Measurements from ENCODE around the gene PSMD6. TPM values are rescaled to one million over a fixed set of nuclear protein-coding genes. Genes with fewer than 3 reads are reported as not detected.

The PSMD6 gene
- polyA plus RNA-seq, 3 donors, result 54.6 to 135 (median 101) TPM

GRCh38 chr3:63991666-63992065 lies 31.6 kb downstream of the PSMD6 start:
- Histone ChIP-seq H3K4me2 (replicated peaks; ENCODE audit: extremely low read depth, low read length, poor library complexity, severe bottlenecking) (no peak overlapping the region), H3K79me2 (ENCODE audit: insufficient read depth, low read length) (no peaks in the 10 kb centered on the region), H3K9ac (ENCODE audit: insufficient read depth, low read length, poor library complexity, severe bottlenecking) (no peak overlapping the region), H2AFZ (ENCODE audit: insufficient read depth, low read depth, low read length, poor library complexity, severe bottlenecking) (no peak overlapping the region), H3K9me3 (replicated peaks in 1 of 2; ENCODE audit: control insufficient read depth in 1 of 2, insufficient read depth in 1 of 2, low read length in 2 of 2) (no peaks in the 10 kb centered on the region), H3K4me3 (replicated peaks in 1 of 3; ENCODE audit: low read depth in 2 of 3, low read length in 3 of 3) (no peak overlapping the region), H3K27me3 (ENCODE audit: control insufficient read depth in 2 of 2, insufficient read depth in 2 of 2, low read length in 2 of 2) (no peaks in the 10 kb centered on the region), H3K36me3 (replicated peaks in 1 of 2; ENCODE audit: control insufficient read depth in 1 of 2, insufficient read depth in 2 of 2, low read length in 2 of 2) (peaks cover 77 to 96% of the 10 kb centered on the region in 2 donors), H3K27ac (ENCODE audit: low read depth in 1 of 2, low read length in 2 of 2) (peak overlapping the region in 1 of 2 donors; percentile 63), H3K4me1 (ENCODE audit: control insufficient read depth in 1 of 2, insufficient read depth in 2 of 2, low read length in 2 of 2) (peaks cover 5 to 8% of the 10 kb centered on the region in 2 donors), H4K20me1 (ENCODE audit: insufficient read depth, low read length) (peaks cover 35% of the 10 kb centered on the region)
- H3K4me3 Mint-ChIP-seq, result no peak overlapping the region
- peaks cover 18% of the 10 kb centered on the region for H3K4me1 Mint-ChIP-seq
- DNase-seq, result no peak
- no peaks in the 10 kb centered on the region for H3K27me3 Mint-ChIP-seq (ENCODE audit: low read depth in 3 of 3)
- TF ChIP-seq, protein P1, sequence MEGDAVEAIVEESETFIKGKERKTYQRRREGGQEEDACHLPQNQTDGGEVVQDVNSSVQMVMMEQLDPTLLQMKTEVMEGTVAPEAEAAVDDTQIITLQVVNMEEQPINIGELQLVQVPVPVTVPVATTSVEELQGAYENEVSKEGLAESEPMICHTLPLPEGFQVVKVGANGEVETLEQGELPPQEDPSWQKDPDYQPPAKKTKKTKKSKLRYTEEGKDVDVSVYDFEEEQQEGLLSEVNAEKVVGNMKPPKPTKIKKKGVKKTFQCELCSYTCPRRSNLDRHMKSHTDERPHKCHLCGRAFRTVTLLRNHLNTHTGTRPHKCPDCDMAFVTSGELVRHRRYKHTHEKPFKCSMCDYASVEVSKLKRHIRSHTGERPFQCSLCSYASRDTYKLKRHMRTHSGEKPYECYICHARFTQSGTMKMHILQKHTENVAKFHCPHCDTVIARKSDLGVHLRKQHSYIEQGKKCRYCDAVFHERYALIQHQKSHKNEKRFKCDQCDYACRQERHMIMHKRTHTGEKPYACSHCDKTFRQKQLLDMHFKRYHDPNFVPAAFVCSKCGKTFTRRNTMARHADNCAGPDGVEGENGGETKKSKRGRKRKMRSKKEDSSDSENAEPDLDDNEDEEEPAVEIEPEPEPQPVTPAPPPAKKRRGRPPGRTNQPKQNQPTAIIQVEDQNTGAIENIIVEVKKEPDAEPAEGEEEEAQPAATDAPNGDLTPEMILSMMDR (IDR thresholded peaks at IDR 0.05), result no peak
- 93% methylated on average over 3 of the region's 3 CpGs for WGBS (ENCODE audit: insufficient coverage)
- intact Hi-C loops (cut with micrococcal nuclease), result loop anchor here in 1 of 2 donors (10.0 kb wide), 1 partner anchor 127 kb away; the partner anchor contains the start of genes ATXN7 and THOC7
- peaks cover 80 to 96% of the 10 kb centered on the region in 2 donors for H3K36me3 Mint-ChIP-seq
- peak overlapping the region in 4 of 7 donors; percentile 37 to 77 (median 44) for H3K27ac Mint-ChIP-seq
- H3K9me3 Mint-ChIP-seq, result no peaks in the 10 kb centered on the region

DNA sequence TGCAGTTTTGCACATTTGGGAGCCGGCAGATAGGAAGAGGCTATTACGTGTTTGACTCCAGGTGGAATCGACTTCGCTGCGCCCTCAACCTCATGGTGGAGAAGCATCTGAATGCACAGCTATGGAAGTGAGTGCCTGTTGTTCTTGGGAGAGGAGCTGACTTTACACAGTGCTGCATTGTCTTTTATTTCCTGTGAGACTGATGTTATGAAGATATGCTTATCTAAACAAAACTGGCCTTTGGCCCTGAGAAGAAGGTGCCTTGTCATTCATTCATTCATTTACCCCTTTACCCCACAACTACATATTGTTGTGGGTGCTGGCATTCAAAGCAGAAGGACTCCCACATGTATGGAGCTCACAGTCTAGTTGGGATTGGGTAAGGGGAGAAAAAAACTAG lies 32.6 kb downstream of the PSMD6 start:
- no peaks in the 10 kb centered on the region for H3K79me2 ChIP-seq (ENCODE audit: insufficient read depth, low read length)
- H3K4me2 ChIP-seq (replicated peaks; ENCODE audit: extremely low read depth, low read length, poor library complexity, severe bottlenecking), result no peak overlapping the region
- Mint-ChIP-seq H3K36me3 (peaks cover 79 to 96% of the 10 kb centered on the region in 2 donors), H3K27me3 (ENCODE audit: low read depth in 3 of 3) (peaks cover 0 to 2% (median 0%) of the 10 kb centered on the region in 3 donors), H3K9me3 (no peaks in the 10 kb centered on the region), H3K4me1 (peaks cover 18% of the 10 kb centered on the region), H3K4me3 (no peak overlapping the region), H3K27ac (peak overlapping the region in 4 of 7 donors; percentile 6 to 73 (median 48))
- DNase-seq, result no peak
- H3K36me3 ChIP-seq (replicated peaks in 1 of 2; ENCODE audit: control insufficient read depth in 1 of 2, insufficient read depth in 2 of 2, low read length in 2 of 2), result peaks cover 75 to 96% of the 10 kb centered on the region in 2 donors
- no peaks in the 10 kb centered on the region for H3K27me3 ChIP-seq (ENCODE audit: control insufficient read depth in 2 of 2, insufficient read depth in 2 of 2, low read length in 2 of 2)
- H3K27ac ChIP-seq (ENCODE audit: low read depth in 1 of 2, low read length in 2 of 2), result no peak overlapping the region
- peaks cover 5 to 8% of the 10 kb centered on the region in 2 donors for H3K4me1 ChIP-seq (ENCODE audit: control insufficient read depth in 1 of 2, insufficient read depth in 2 of 2, low read length in 2 of 2)
- no peak overlapping the region for H3K9ac ChIP-seq (ENCODE audit: insufficient read depth, low read length, poor library complexity, severe bottlenecking)
- TF ChIP-seq, protein P1 (IDR thresholded peaks at IDR 0.05), result no peak
- no peaks in the 10 kb centered on the region for H3K9me3 ChIP-seq (replicated peaks in 1 of 2; ENCODE audit: control insufficient read depth in 1 of 2, insufficient read depth in 1 of 2, low read length in 2 of 2)
- WGBS (ENCODE audit: insufficient coverage), result 96% methylated on average over 5 of the region's 5 CpGs
- peaks cover 35% of the 10 kb centered on the region for H4K20me1 ChIP-seq (ENCODE audit: insufficient read depth, low read length)
- intact Hi-C loops (cut with micrococcal nuclease), result loop anchor here in 1 of 2 donors (10.0 kb wide), 1 partner anchor 126 kb away; the partner anchor contains the start of genes ATXN7 and THOC7
- H3K4me3 ChIP-seq (replicated peaks in 1 of 3; ENCODE audit: low read depth in 2 of 3, low read length in 3 of 3), result no peak overlapping the region
- H2AFZ ChIP-seq (ENCODE audit: insufficient read depth, low read depth, low read length, poor library complexity, severe bottlenecking), result no peak overlapping the region

Measured in CD14-positive monocyte (primary cell).